A673 (cell line): Measurements from ENCODE around the gene NEXMIF.

Experiments used
- CTCF ChIP-seq: fragments of 300-800, 200-600 bp; sonication (generic); conservative IDR thresholded peaks from 2 replicates; pipeline ENCODE4 v1.5.1; 2017; ENCODE audit warnings: low read depth, mild to moderate bottlenecking, antibody characterized with exemption, low read length, moderate library complexity, mixed read lengths
- EZH2 ChIP-seq: fragments of 200-600 bp; sonication (generic); IDR thresholded peaks from 2 replicates; pipeline ENCODE4 v1.6.1; 2017; ENCODE audit warnings: borderline replicate concordance, low read depth, mild to moderate bottlenecking, mixed read lengths, antibody characterized with exemption, low read length; ENCODE audit not compliant: poor library complexity, severe bottlenecking

- no peak for TF ChIP-seq CTCF
- TF ChIP-seq EZH2, result no peak
Measured at GRCh38 chrX:74804574-74804973, 120.7 kb downstream of the NEXMIF start.
